GM21723 (cell line): ENCODE measurements around the gene TSACC.
A peak's percentile ranks its signal among the peaks of the same experiment; 100 is the strongest.
"Not testable (repeated sequence)": the region's sequence is repeated elsewhere in the genome, so short reads cannot be mapped to it uniquely, and the experiment has no call there.

Experiments used
- ATAC-seq: cut with Tn5 transposase; IDR thresholded peaks from one replicate; pipeline ENCODE4 v1.9.1; 2021; ENCODE audit warnings: mild to moderate bottlenecking, moderate library complexity; ENCODE audit not compliant: unreplicated experiment

TSACC gene

GRCh38 chr1:156338180-156338976 lies at the start of gene TSACC, which contains the start of gene CCT3:
Gene TSACC (plus strand): TSS chr1:156338526. CDS start chr1:156339758, 1,232 bp downstream.
Gene CCT3 (minus strand): TSS chr1:156338292. CDS start chr1:156338184, 108 bp downstream.
- peak; percentile 90 for ATAC-seq

- ATAC-seq = no peak
Measured at GRCh38 chr1:156289857-156290256, 48.5 kb upstream of the TSACC start.

- no peak for ATAC-seq
Measured at GRCh38 chr1:156291226-156292061, 46.9 kb upstream of the TSACC start.

- ATAC-seq = no peak
Measured at GRCh38 chr1:156293098-156293434, 45.3 kb upstream of the TSACC start.

- no peak for ATAC-seq
Measured at GRCh38 chr1:156293895-156294294, 44.4 kb upstream of the TSACC start.

GRCh38 chr1:156295391-156295947 lies 42.9 kb upstream of the TSACC start, which contains the start of gene GLMP:
Gene GLMP (minus strand): TSS chr1:156295679. CDS start chr1:156295645, 34 bp downstream.
- ATAC-seq = no peak

- ATAC-seq = no peak
Measured at GRCh38 chr1:156298852-156299357, 39.4 kb upstream of the TSACC start, which contains the start of gene VHLL. Gene VHLL (minus strand): TSS chr1:156299307. CDS start chr1:156299189, 118 bp downstream.

- ATAC-seq = no peak
Measured at GRCh38 chr1:156303241-156303640, 35.1 kb upstream of the TSACC start.

- ATAC-seq = no peak
Measured at GRCh38 chr1:156305215-156305614, 33.1 kb upstream of the TSACC start.

- ATAC-seq = no peak
Measured at GRCh38 chr1:156308078-156308477, 30.2 kb upstream of the TSACC start.

GRCh38 chr1:156310962-156311361 lies 27.4 kb upstream of the TSACC start:
- ATAC-seq = no peak

- ATAC-seq = no peak
Measured at GRCh38 chr1:156316909-156317308, 21.4 kb upstream of the TSACC start.

GRCh38 chr1:156319664-156320063 lies 18.7 kb upstream of the TSACC start:
- no peak for ATAC-seq

- no peak for ATAC-seq
Measured at GRCh38 chr1:156320560-156320959, 17.8 kb upstream of the TSACC start.

- ATAC-seq = not testable (repeated sequence)
Measured at GRCh38 chr1:156323179-156323578, 15.1 kb upstream of the TSACC start.

- ATAC-seq = no peak
Measured at GRCh38 chr1:156336242-156336641, 2.1 kb upstream of the TSACC start.

GRCh38 chr1:156337052-156337887 lies 1.1 kb upstream of the TSACC start:
- no peak for ATAC-seq

GRCh38 chr1:156337888-156338179 lies 492 bp upstream of the TSACC start:
- ATAC-seq = peak; percentile 25

- ATAC-seq = no peak
Measured at GRCh38 chr1:156342166-156342955, 4.0 kb downstream of the TSACC start.

- ATAC-seq = no peak
Measured at GRCh38 chr1:156344409-156344808, 6.1 kb downstream of the TSACC start.
